Thoracic aorta (tissue), 2 donors: ENCODE data around the gene UVRAG. TPM values are rescaled to one million over a fixed set of nuclear protein-coding genes. Genes with fewer than 3 reads are reported as not detected.

Source experiments
- ATAC-seq: fragments of 150-250 bp; one replicate; pipeline ENCODE4 v1.8.0; 2017; ENCODE audit warnings: low read depth; ENCODE audit not compliant: insufficient number of reproducible peaks, low FRiP score
- DNase-seq: peaks from one replicate; pipeline ENCODE4 v3.0.0-alpha.2; 2020; ENCODE audit warnings: low spot score
- H3K27ac ChIP-seq, 2 donors: fragments of 200-600 bp; sonication (generic); 1 replicate in 1 of 2; 2 replicates in 1 of 2; pipeline ENCODE4 v1.5.1; 2016; ENCODE audit warnings: mild to moderate bottlenecking in 2 of 2, moderate library complexity in 2 of 2
- H3K27me3 ChIP-seq: fragments of 200-600 bp; sonication (generic); replicated peaks from 2 replicates; pipeline ENCODE4 v1.6.0; 2016; ENCODE audit warnings: mild to moderate bottlenecking; ENCODE audit not compliant: insufficient read depth
- H3K36me3 ChIP-seq: fragments of 200-600 bp; sonication (generic); one replicate; pipeline ENCODE4 v1.5.1; 2016
- H3K4me1 ChIP-seq, 2 donors: fragments of 200-600 bp; sonication (generic); 1 replicate in 1 of 2; 2 replicates in 1 of 2; pipeline versions ENCODE4 v1.5.1 to v1.6.0; 2016; ENCODE audit warnings: low read depth in 2 of 2, mild to moderate bottlenecking in 1 of 2; ENCODE audit not compliant: control insufficient read depth in 1 of 2
- H3K4me3 ChIP-seq: fragments of 200-600 bp; sonication (generic); 2 replicates; pipeline ENCODE4 v1.5.1; 2016; ENCODE audit warnings: mild to moderate bottlenecking
- H3K9me3 ChIP-seq: fragments of 200-600 bp; sonication (generic); 2 replicates; pipeline ENCODE4 v1.5.1; 2016
- CTCF ChIP-seq: fragments of 200-600 bp; sonication (generic); IDR thresholded peaks from one replicate; pipeline ENCODE4 v1.5.1; 2019; ENCODE audit warnings: antibody characterized with exemption
- total RNA-seq, 2 donors: library from RNA; depleted of rRNA; stranded (reverse); fragments of >200 nt; gene quantifications; one replicate each; pipeline versions ENCODE4 v1.1.0 to v1.2.3, GENCODE V29; 2016

The UVRAG gene
- total RNA-seq, 2 donors from 2014 or later = 20.4 to 27.7 TPM

GRCh38 chr11:75945947-75946346, 130.9 kb downstream of the UVRAG start:
- peaks cover 8 to 34% of the 10 kb centered on the region in 2 donors for H3K4me1 ChIP-seq
- H3K9me3 ChIP-seq = no peaks in the 10 kb centered on the region
- no peak for TF ChIP-seq CTCF
- no peaks in the 10 kb centered on the region for H3K36me3 ChIP-seq
- H3K27me3 ChIP-seq = no peaks in the 10 kb centered on the region
- no peak for DNase-seq
- H3K27ac ChIP-seq = no peak overlapping the region
- ATAC-seq = no peak
- H3K4me3 ChIP-seq = no peak overlapping the region

- Histone ChIP-seq H3K9me3 (no peaks in the 10 kb centered on the region), H3K4me1 (peaks cover 8 to 31% of the 10 kb centered on the region in 2 donors), H3K27me3 (no peaks in the 10 kb centered on the region), H3K27ac (peak overlapping the region; percentile 23 to 54), H3K36me3 (no peaks in the 10 kb centered on the region), H3K4me3 (no peak overlapping the region)
- DNase-seq (no peak), ATAC-seq (no peak)
- no peak for TF ChIP-seq CTCF
Measured at GRCh38 chr11:75946531-75947530, 131.8 kb downstream of the UVRAG start.

GRCh38 chr11:75949023-75949672, 134.1 kb downstream of the UVRAG start:
- Histone ChIP-seq H3K27ac (no peak overlapping the region), H3K4me1 (peaks cover 14 to 36% of the 10 kb centered on the region in 2 donors), H3K36me3 (no peaks in the 10 kb centered on the region), H3K4me3 (no peak overlapping the region), H3K9me3 (no peaks in the 10 kb centered on the region), H3K27me3 (no peaks in the 10 kb centered on the region)
- DNase-seq = no peak
- TF ChIP-seq CTCF = no peak
- ATAC-seq = no peak

- no peak for ATAC-seq
- Histone ChIP-seq H3K36me3 (no peaks in the 10 kb centered on the region), H3K27ac (no peak overlapping the region), H3K27me3 (no peaks in the 10 kb centered on the region), H3K4me1 (peaks cover 19 to 44% of the 10 kb centered on the region in 2 donors), H3K9me3 (no peaks in the 10 kb centered on the region), H3K4me3 (no peak overlapping the region)
- no peak for DNase-seq
- no peak for TF ChIP-seq CTCF
Measured at GRCh38 chr11:75950141-75950540, 135.1 kb downstream of the UVRAG start.

GRCh38 chr11:75954039-75954438, 139.0 kb downstream of the UVRAG start:
- Histone ChIP-seq H3K36me3 (no peaks in the 10 kb centered on the region), H3K27me3 (no peaks in the 10 kb centered on the region), H3K9me3 (no peaks in the 10 kb centered on the region), H3K27ac (peak overlapping the region in 1 of 2 donors; percentile 28), H3K4me3 (no peak overlapping the region), H3K4me1 (peaks cover 11 to 19% of the 10 kb centered on the region in 2 donors)
- no peak for TF ChIP-seq CTCF
- DNase-seq = no peak
- ATAC-seq = no peak
